ENCODE data around the gene FPGS. TPM values are rescaled to one million over a fixed set of nuclear protein-coding genes. Genes with fewer than 3 reads are reported as not detected.

Gene FPGS
- total RNA-seq, 1 experiment from 2014 or later = 70.6 TPM

GRCh38 chr9:127858041-127858512 is 55.4 kb downstream of the FPGS start:
- Histone ChIP-seq H3K9ac (ENCODE audit: low read length) (no peak overlapping the region), H3K9me2 (ENCODE audit: insufficient read depth) (no peaks in the 10 kb centered on the region), H3K4me3 (replicated peaks in 1 of 2; ENCODE audit: low read depth in 1 of 2, low read length in 2 of 2) (no peak overlapping the region), H3K27me3 (ENCODE audit: insufficient read depth, low read length) (no peaks in the 10 kb centered on the region), H4K20me1 (ENCODE audit: insufficient read depth) (no peaks in the 10 kb centered on the region), H2AFZ (ENCODE audit: low read depth, low read length, poor library complexity, severe bottlenecking) (no peak overlapping the region), H3K79me2 (ENCODE audit: insufficient read depth, low read length) (no peaks in the 10 kb centered on the region), H3K4me2 (ENCODE audit: low read length) (no peak overlapping the region), H3K4me1 (ENCODE audit: control insufficient read depth in 1 of 2, insufficient read depth in 2 of 2, low read length in 2 of 2) (no peaks in the 10 kb centered on the region), H3K27ac (ENCODE audit: low read depth, low read length) (no peak overlapping the region), H3K9me3 (ENCODE audit: control insufficient read depth in 1 of 2, insufficient read depth in 1 of 2, low read depth in 1 of 2, low read length in 2 of 2) (no peaks in the 10 kb centered on the region), H3K36me3 (ENCODE audit: control insufficient read depth in 1 of 2, insufficient read depth in 2 of 2, low read length in 2 of 2) (no peaks in the 10 kb centered on the region)
- TF ChIP-seq ELF1 (IDR thresholded peaks at IDR 0.05; ENCODE audit: borderline replicate concordance, low read depth) = no peak
- no peak for TF ChIP-seq TCF7L2 (IDR thresholded peaks at IDR 0.05; ENCODE audit: borderline replicate concordance, extremely low read depth, insufficient read depth, insufficient read length)
- TF ChIP-seq CEBPB (IDR thresholded peaks at IDR 0.05; ENCODE audit: low read depth) = no peak
- no peak for TF ChIP-seq MAX (IDR thresholded peaks at IDR 0.05)
- TF ChIP-seq CBX3 (IDR thresholded peaks at IDR 0.05; ENCODE audit: low read depth) = no peak
- no peak for TF ChIP-seq FOSL1 (IDR thresholded peaks at IDR 0.05; ENCODE audit: low read depth)
- TF ChIP-seq EGR1 (IDR thresholded peaks at IDR 0.05; ENCODE audit: low read depth) = no peak
- no TSS peak for BruUV-seq (replicated peaks)
- ATAC-seq (no peak), DNase-seq (ENCODE audit: low read depth, low spot score) (no peak)
- POLR2A ChIA-PET = no interaction called here
- intact Hi-C loops (cut with micrococcal nuclease) = no loop called here
- RAD21 ChIA-PET (ENCODE audit: low non-redundant PET in 1 of 2, low total read pairs in 2 of 2, uncharacterized antibody in 2 of 2, unreplicated experiment in 2 of 2) = no interaction called here
- CTCF ChIA-PET = no interaction called here

GRCh38 chr9:127860260-127860659 is 57.6 kb downstream of the FPGS start:
- ATAC-seq = no peak
- Histone ChIP-seq H3K79me2 (ENCODE audit: insufficient read depth, low read length) (no peaks in the 10 kb centered on the region), H3K4me3 (replicated peaks in 1 of 2; ENCODE audit: low read depth in 1 of 2, low read length in 2 of 2) (no peak overlapping the region), H3K4me2 (ENCODE audit: low read length) (no peak overlapping the region), H2AFZ (ENCODE audit: low read depth, low read length, poor library complexity, severe bottlenecking) (no peak overlapping the region), H3K9me3 (ENCODE audit: control insufficient read depth in 1 of 2, insufficient read depth in 1 of 2, low read depth in 1 of 2, low read length in 2 of 2) (no peaks in the 10 kb centered on the region), H3K9ac (ENCODE audit: low read length) (no peak overlapping the region), H3K27ac (ENCODE audit: low read depth, low read length) (no peak overlapping the region), H3K27me3 (ENCODE audit: insufficient read depth, low read length) (no peaks in the 10 kb centered on the region), H3K4me1 (ENCODE audit: control insufficient read depth in 1 of 2, insufficient read depth in 2 of 2, low read length in 2 of 2) (no peaks in the 10 kb centered on the region), H3K36me3 (ENCODE audit: control insufficient read depth in 1 of 2, insufficient read depth in 2 of 2, low read length in 2 of 2) (no peaks in the 10 kb centered on the region), H4K20me1 (ENCODE audit: insufficient read depth) (no peaks in the 10 kb centered on the region), H3K9me2 (ENCODE audit: insufficient read depth) (no peaks in the 10 kb centered on the region)
- POLR2A ChIA-PET = no interaction called here
- DNase-seq (ENCODE audit: low read depth, low spot score) = no peak
- TF ChIP-seq FOSL1 (IDR thresholded peaks at IDR 0.05; ENCODE audit: low read depth) = no peak
- CTCF ChIA-PET = no interaction called here
- intact Hi-C loops (cut with micrococcal nuclease) = no loop called here
- no TSS peak for BruUV-seq (replicated peaks)
- RAD21 ChIA-PET (ENCODE audit: low non-redundant PET in 1 of 2, low total read pairs in 2 of 2, uncharacterized antibody in 2 of 2, unreplicated experiment in 2 of 2) = no interaction called here
